AG04450 (cell line): ENCODE data around the gene DCHS2. TPM values are rescaled to one million over a fixed set of nuclear protein-coding genes. Genes with fewer than 3 reads are reported as not detected.
A peak's percentile ranks its signal among the peaks of the same experiment; 100 is the strongest.

Experiments
- CTCF ChIA-PET: fragments of 300-600, 350-600 bp; formaldehyde crosslinking; extraction: SDS; loops from one replicate; lab custom pipeline; 2022; ENCODE audit warnings: antibody characterized with exemption, inconsistent platforms; lab: Charles Lee
- POLR2A ChIA-PET: fragments of 350-600 bp; formaldehyde crosslinking; extraction: SDS; loops from one replicate; lab custom pipeline; 2021; ENCODE audit warnings: antibody characterized with exemption, inconsistent platforms; lab: Yijun Ruan, JAX
- DNase-seq: peaks from one replicate; pipeline ENCODE4 v3.0.0-alpha.2; 2011; ENCODE audit warnings: low read depth, low spot score
- H3K27ac ChIP-seq: one replicate; pipeline ENCODE4 v1.5.1; 2012; ENCODE audit warnings: low read depth, low read length, control low read depth
- H3K27me3 ChIP-seq: one replicate; pipeline ENCODE4 v1.6.0; 2012; ENCODE audit warnings: low read length; ENCODE audit not compliant: control insufficient read depth, insufficient read depth
- H3K4me3 ChIP-seq: 2 replicates; pipeline ENCODE4 v1.5.1; 2011; ENCODE audit warnings: mild to moderate bottlenecking, low read depth, low read length, control low read depth
- H3K9me3 ChIP-seq: 2 replicates; pipeline ENCODE4 v1.5.1; 2012; ENCODE audit warnings: low read length; ENCODE audit not compliant: control insufficient read depth, insufficient read depth
- CTCF ChIP-seq: IDR thresholded peaks from 2 replicates; pipeline ENCODE4 v1.5.1; 2011; ENCODE audit warnings: low read depth, low read length, control low read depth, inconsistent platforms
- polyA plus RNA-seq: library from polyadenylated mRNA; depleted of rRNA; stranded (reverse); fragments of >200 nt; gene quantifications from 2 replicates; pipeline ENCODE4 v1.2.3, GENCODE V29; 2011

Gene DCHS2
- polyA plus RNA-seq, 1 experiment = not detected

- Histone ChIP-seq H3K4me3 (no peak overlapping the region), H3K27me3 (no peaks in the 10 kb centered on the region), H3K9me3 (no peaks in the 10 kb centered on the region), H3K27ac (no peak overlapping the region)
- POLR2A ChIA-PET = no interaction called here
- no peak for TF ChIP-seq CTCF
- DNase-seq = no peak
- CTCF ChIA-PET = no interaction called here
These were observed 66.7 kb downstream of the DCHS2 start for GRCh38 chr4:154424810-154425484.

- no peak overlapping the region for H3K27ac ChIP-seq
- CTCF ChIA-PET = no interaction called here
- no peak overlapping the region for H3K4me3 ChIP-seq
- DNase-seq = no peak
- POLR2A ChIA-PET = no interaction called here
- H3K9me3 ChIP-seq = no peaks in the 10 kb centered on the region
- H3K27me3 ChIP-seq = no peaks in the 10 kb centered on the region
- no peak for TF ChIP-seq CTCF
These were observed 69.4 kb downstream of the DCHS2 start for GRCh38 chr4:154422152-154422551.

DNA sequence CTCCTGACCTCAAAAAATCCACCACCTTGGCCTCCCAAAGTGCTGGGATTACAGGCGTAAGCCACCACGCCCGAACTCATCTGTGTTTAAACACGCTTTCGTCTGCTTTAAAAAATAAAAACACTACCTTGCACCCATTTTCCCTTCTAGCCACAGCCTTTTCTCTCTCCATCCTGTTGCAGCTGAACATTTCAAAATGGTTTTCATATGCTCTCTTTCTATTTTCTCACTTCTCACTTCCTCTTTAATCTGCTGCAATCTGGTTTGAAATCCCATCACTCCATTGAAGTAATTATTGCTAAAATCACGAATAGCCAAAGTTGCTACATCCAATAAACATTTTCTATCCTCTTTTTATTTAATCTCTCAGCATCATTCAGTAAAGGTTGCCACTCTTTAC, 70.0 kb downstream of the DCHS2 start:
- Histone ChIP-seq H3K4me3 (no peak overlapping the region), H3K27ac (no peak overlapping the region), H3K9me3 (no peaks in the 10 kb centered on the region), H3K27me3 (no peaks in the 10 kb centered on the region)
- ChIA-PET CTCF (no interaction called here), POLR2A (no interaction called here)
- TF ChIP-seq CTCF = no peak
- DNase-seq = no peak

- no peak overlapping the region for H3K27ac ChIP-seq
- POLR2A ChIA-PET = no interaction called here
- CTCF ChIA-PET = interaction anchor here (1.6 kb wide), 1 partner anchor 90 kb away, joined by 3 read pairs; no protein-coding TSS in a partner anchor
- no peaks in the 10 kb centered on the region for H3K27me3 ChIP-seq
- DNase-seq = no peak
- no peak for TF ChIP-seq CTCF
- H3K4me3 ChIP-seq = no peak overlapping the region
- no peaks in the 10 kb centered on the region for H3K9me3 ChIP-seq
These were observed 74.3 kb downstream of the DCHS2 start for GRCh38 chr4:154417373-154417673.

- Histone ChIP-seq H3K27me3 (no peaks in the 10 kb centered on the region), H3K4me3 (peak overlapping the region; percentile 57), H3K27ac (no peak overlapping the region), H3K9me3 (no peaks in the 10 kb centered on the region)
- DNase-seq = no peak
- POLR2A ChIA-PET = no interaction called here
- CTCF ChIA-PET = interaction anchor here (1.6 kb wide), 1 partner anchor 91 kb away, joined by 3 read pairs; no protein-coding TSS in a partner anchor
- no peak for TF ChIP-seq CTCF
These were observed 75.4 kb downstream of the DCHS2 start for GRCh38 chr4:154416190-154416547.
